BE2C (cell line): ENCODE data around the gene SCAF1.

Experiments
- DNase-seq: peaks from one replicate; pipeline ENCODE4 v3.0.0-alpha.2; 2020
- H3K27me3 ChIP-seq: fragments of 250-450 bp; sonication (Bioruptor Pico); 2 replicates; pipeline ENCODE4 v1.5.1; 2020; ENCODE audit warnings: mild to moderate bottlenecking
- H3K36me3 ChIP-seq: fragments of 250-450 bp; sonication (Bioruptor Pico); 2 replicates; pipeline ENCODE4 v1.5.1; 2020; ENCODE audit warnings: mild to moderate bottlenecking
- H3K4me1 ChIP-seq: fragments of 250-450 bp; sonication (Bioruptor Pico); 2 replicates; pipeline ENCODE4 v1.5.1; 2020
- H3K4me3 ChIP-seq: 2 replicates; pipeline ENCODE4 v1.5.1; 2011; ENCODE audit warnings: low read depth, low read length
- H3K9me3 ChIP-seq: fragments of 250-450 bp; sonication (Bioruptor Pico); 2 replicates; pipeline ENCODE4 v1.5.1; 2020
- CTCF ChIP-seq: IDR thresholded peaks from 2 replicates; pipeline ENCODE4 v1.5.1; 2012; ENCODE audit warnings: mild to moderate bottlenecking, low read depth, low read length

Gene SCAF1

GRCh38 chr19:49594993-49595818, 46.8 kb upstream of the SCAF1 start:
- Histone ChIP-seq H3K27me3 (no peaks in the 10 kb centered on the region), H3K4me3 (no peak overlapping the region), H3K4me1 (no peaks in the 10 kb centered on the region), H3K36me3 (peaks cover 59% of the 10 kb centered on the region), H3K9me3 (no peaks in the 10 kb centered on the region)
- no peak for DNase-seq
- TF ChIP-seq CTCF, result no peak

GRCh38 chr19:49595819-49596404, 46.1 kb upstream of the SCAF1 start:
- H3K36me3 ChIP-seq, result peaks cover 66% of the 10 kb centered on the region
- no peaks in the 10 kb centered on the region for H3K9me3 ChIP-seq
- DNase-seq, result no peak
- no peaks in the 10 kb centered on the region for H3K27me3 ChIP-seq
- H3K4me3 ChIP-seq, result no peak overlapping the region
- H3K4me1 ChIP-seq, result no peaks in the 10 kb centered on the region
- no peak for TF ChIP-seq CTCF

GRCh38 chr19:49596407-49596806, 45.6 kb upstream of the SCAF1 start:
- Histone ChIP-seq H3K27me3 (no peaks in the 10 kb centered on the region), H3K4me1 (no peaks in the 10 kb centered on the region), H3K9me3 (no peaks in the 10 kb centered on the region), H3K4me3 (no peak overlapping the region), H3K36me3 (peaks cover 69% of the 10 kb centered on the region)
- no peak for TF ChIP-seq CTCF
- DNase-seq, result no peak

- TF ChIP-seq CTCF, result no peak
- Histone ChIP-seq H3K4me1 (no peaks in the 10 kb centered on the region), H3K36me3 (peaks cover 76% of the 10 kb centered on the region), H3K4me3 (no peak overlapping the region), H3K9me3 (no peaks in the 10 kb centered on the region), H3K27me3 (no peaks in the 10 kb centered on the region)
- no peak for DNase-seq
Observed at GRCh38 chr19:49596954-49597702, 44.9 kb upstream of the SCAF1 start.

GRCh38 chr19:49597703-49597974, 44.4 kb upstream of the SCAF1 start:
- Histone ChIP-seq H3K4me3 (no peak overlapping the region), H3K4me1 (no peaks in the 10 kb centered on the region), H3K36me3 (peaks cover 81% of the 10 kb centered on the region), H3K9me3 (no peaks in the 10 kb centered on the region), H3K27me3 (no peaks in the 10 kb centered on the region)
- DNase-seq, result no peak
- no peak for TF ChIP-seq CTCF
